Tibial artery (tissue), 4 donors: ENCODE data around the gene UBR4.

Experiments
- DNase-seq, 2 donors: peaks; one replicate each; pipeline ENCODE4 v3.0.0-alpha.2; 2019
- H3K27ac ChIP-seq, 2 donors: fragments of 200-600 bp; sonication (generic) in 1 of 2; 1 replicate in 1 of 2; 2 replicates in 1 of 2; pipeline ENCODE4 v1.5.1; 2018 to 2019; ENCODE audit warnings: mild to moderate bottlenecking in 1 of 2
- H3K27me3 ChIP-seq, 2 donors: fragments of 200-600 bp; sonication (generic) in 1 of 2; one replicate each; pipeline versions ENCODE4 v1.5.1 to v1.6.0; 2016 to 2019
- H3K36me3 ChIP-seq, 3 donors: fragments of 200-600 bp; sonication (generic) in 2 of 3; one replicate each; pipeline ENCODE4 v1.5.1; 2016 to 2019; ENCODE audit warnings: mild to moderate bottlenecking in 2 of 3
- H3K4me1 ChIP-seq, 4 donors: fragments of 200-600 bp; sonication (generic) in 2 of 4; 1 replicate in 3 of 4; 2 replicates in 1 of 4; pipeline ENCODE4 v1.5.1; 2016 to 2019
- H3K4me3 ChIP-seq, 2 donors: fragments of 200-600 bp; sonication (generic) in 1 of 2; 1 replicate in 1 of 2; 2 replicates in 1 of 2; pipeline ENCODE4 v1.5.1; 2018 to 2019; ENCODE audit warnings: mild to moderate bottlenecking in 2 of 2
- H3K9me3 ChIP-seq, 3 donors: fragments of 200-600 bp; sonication (generic) in 1 of 3; one replicate each; pipeline ENCODE4 v1.5.1; 2016 to 2019
- CTCF ChIP-seq, 2 experiments: fragments of 200-600 bp in 1 of 2; fragments of 450-650 bp in 1 of 2; IDR thresholded peaks; one replicate each; pipeline ENCODE4 v1.5.1; 2017 to 2019; ENCODE audit warnings: antibody characterized with exemption in 2 of 2, mild to moderate bottlenecking in 1 of 2, moderate library complexity in 1 of 2
- intact Hi-C: fragments of 100-400 bp; cut with DNase I; formaldehyde crosslinking; loops from one replicate; pipeline ENCODE4 v1.15.0; 2023; ENCODE audit warnings: low total_unique reads

UBR4 gene

GRCh38 chr1:19074902-19075721 is 135.0 kb downstream of the UBR4 start:
- no peaks in the 10 kb centered on the region for H3K9me3 ChIP-seq
- no peaks in the 10 kb centered on the region for H3K27me3 ChIP-seq
- H3K27ac ChIP-seq, result no peak overlapping the region
- no peak overlapping the region for H3K4me3 ChIP-seq
- no peak for DNase-seq
- peaks cover 64 to 81% (median 70%) of the 10 kb centered on the region in 3 donors for H3K36me3 ChIP-seq
- no peak for TF ChIP-seq CTCF (IDR thresholded peaks at IDR 0.05)
- peaks cover 0 to 40% (median 16%) of the 10 kb centered on the region in 4 donors for H3K4me1 ChIP-seq
- intact Hi-C loops, result no loop called here

GRCh38 chr1:19074361-19074901 is 135.6 kb downstream of the UBR4 start:
- TF ChIP-seq CTCF (IDR thresholded peaks at IDR 0.05), result no peak
- peaks cover 57 to 74% (median 63%) of the 10 kb centered on the region in 3 donors for H3K36me3 ChIP-seq
- no peak for DNase-seq
- no peak overlapping the region for H3K4me3 ChIP-seq
- intact Hi-C loops, result no loop called here
- peaks cover 0 to 41% (median 16%) of the 10 kb centered on the region in 4 donors for H3K4me1 ChIP-seq
- H3K9me3 ChIP-seq, result no peaks in the 10 kb centered on the region
- no peaks in the 10 kb centered on the region for H3K27me3 ChIP-seq
- peak overlapping the region in 1 of 2 donors; percentile 30 for H3K27ac ChIP-seq

GRCh38 chr1:19073311-19074186 is 136.5 kb downstream of the UBR4 start:
- Histone ChIP-seq H3K4me1 (peaks cover 0 to 45% (median 16%) of the 10 kb centered on the region in 4 donors), H3K9me3 (no peaks in the 10 kb centered on the region), H3K4me3 (no peak overlapping the region), H3K36me3 (peaks cover 49 to 65% (median 54%) of the 10 kb centered on the region in 3 donors), H3K27ac (peak overlapping the region; percentile 30 to 41), H3K27me3 (no peaks in the 10 kb centered on the region)
- peak in 1 of 2 donors; percentile 75 for DNase-seq
- TF ChIP-seq CTCF (IDR thresholded peaks at IDR 0.05), result no peak
- intact Hi-C loops, result no loop called here

GRCh38 chr1:19072285-19072981 is 137.6 kb downstream of the UBR4 start:
- Histone ChIP-seq H3K4me3 (no peak overlapping the region), H3K9me3 (no peaks in the 10 kb centered on the region), H3K27ac (no peak overlapping the region), H3K27me3 (peaks cover 0 to 3% of the 10 kb centered on the region in 2 donors), H3K36me3 (peaks cover 38 to 54% (median 44%) of the 10 kb centered on the region in 3 donors), H3K4me1 (peaks cover 0 to 56% (median 18%) of the 10 kb centered on the region in 4 donors)
- DNase-seq, result no peak
- intact Hi-C loops, result no loop called here
- no peak for TF ChIP-seq CTCF (IDR thresholded peaks at IDR 0.05)

GRCh38 chr1:19071674-19072281 is 138.3 kb downstream of the UBR4 start:
- DNase-seq, result no peak

More at GRCh38 chr1:19071674-19072281, 138.3 kb downstream of the UBR4 start:
- H3K4me1 ChIP-seq, result peaks cover 0 to 63% (median 20%) of the 10 kb centered on the region in 4 donors
- H3K9me3 ChIP-seq, result no peaks in the 10 kb centered on the region
- intact Hi-C loops, result no loop called here
- peaks cover 31 to 48% (median 37%) of the 10 kb centered on the region in 3 donors for H3K36me3 ChIP-seq
- no peak for TF ChIP-seq CTCF (IDR thresholded peaks at IDR 0.05)
- no peak overlapping the region for H3K4me3 ChIP-seq
- peaks cover 0 to 4% of the 10 kb centered on the region in 2 donors for H3K27me3 ChIP-seq
- H3K27ac ChIP-seq, result no peak overlapping the region
